Activated T-helper 2 cell treated with anti-CD3 and anti-CD28 coated beads, Interferon-gamma antibody, Interleukin-2, Interleukin-4, amounts not matched to agents 10 μg/mL and 5 μg/mL and 100 μg/mL, durations not matched to agents 14 hours and 24 hours and 36 hours (primary cell): ENCODE data around the gene SLC18A2. TPM values are rescaled to one million over a fixed set of nuclear protein-coding genes. Genes with fewer than 3 reads are reported as not detected.

Source experiments
- DNase-seq: peaks from one replicate; pipeline ENCODE4 v3.0.0; 2021; ENCODE audit warnings: low spot score
- H3K27ac Mint-ChIP-seq: one replicate; pipeline ENCODE4 v1.8.0; 2021; ENCODE audit warnings: mixed read lengths
- H3K27me3 Mint-ChIP-seq: one replicate; pipeline ENCODE4 v1.8.0; 2021; ENCODE audit warnings: low read depth, mixed read lengths
- H3K36me3 Mint-ChIP-seq: one replicate; pipeline ENCODE4 v1.8.0; 2021; ENCODE audit warnings: low read depth, mixed read lengths
- H3K4me1 Mint-ChIP-seq: one replicate; pipeline ENCODE4 v1.8.0; 2021; ENCODE audit warnings: low read depth, mixed read lengths
- H3K4me3 Mint-ChIP-seq: one replicate; pipeline ENCODE4 v1.8.0; 2021; ENCODE audit warnings: low read depth, mild to moderate bottlenecking, moderate library complexity, mixed read lengths
- H3K9me3 Mint-ChIP-seq: one replicate; pipeline ENCODE4 v1.8.0; 2021; ENCODE audit warnings: mixed read lengths
- intact Hi-C: fragments of 100-400 bp; cut with micrococcal nuclease; formaldehyde crosslinking; loops from one replicate; pipeline ENCODE4 v1.15.1; 2023
- total RNA-seq: library from RNA; stranded (reverse); gene quantifications from 2 replicates; pipeline ENCODE4 v1.2.3, GENCODE V29; 2022

The SLC18A2 gene
- total RNA-seq, 1 donor from 2014 or later, result not detected

DNA sequence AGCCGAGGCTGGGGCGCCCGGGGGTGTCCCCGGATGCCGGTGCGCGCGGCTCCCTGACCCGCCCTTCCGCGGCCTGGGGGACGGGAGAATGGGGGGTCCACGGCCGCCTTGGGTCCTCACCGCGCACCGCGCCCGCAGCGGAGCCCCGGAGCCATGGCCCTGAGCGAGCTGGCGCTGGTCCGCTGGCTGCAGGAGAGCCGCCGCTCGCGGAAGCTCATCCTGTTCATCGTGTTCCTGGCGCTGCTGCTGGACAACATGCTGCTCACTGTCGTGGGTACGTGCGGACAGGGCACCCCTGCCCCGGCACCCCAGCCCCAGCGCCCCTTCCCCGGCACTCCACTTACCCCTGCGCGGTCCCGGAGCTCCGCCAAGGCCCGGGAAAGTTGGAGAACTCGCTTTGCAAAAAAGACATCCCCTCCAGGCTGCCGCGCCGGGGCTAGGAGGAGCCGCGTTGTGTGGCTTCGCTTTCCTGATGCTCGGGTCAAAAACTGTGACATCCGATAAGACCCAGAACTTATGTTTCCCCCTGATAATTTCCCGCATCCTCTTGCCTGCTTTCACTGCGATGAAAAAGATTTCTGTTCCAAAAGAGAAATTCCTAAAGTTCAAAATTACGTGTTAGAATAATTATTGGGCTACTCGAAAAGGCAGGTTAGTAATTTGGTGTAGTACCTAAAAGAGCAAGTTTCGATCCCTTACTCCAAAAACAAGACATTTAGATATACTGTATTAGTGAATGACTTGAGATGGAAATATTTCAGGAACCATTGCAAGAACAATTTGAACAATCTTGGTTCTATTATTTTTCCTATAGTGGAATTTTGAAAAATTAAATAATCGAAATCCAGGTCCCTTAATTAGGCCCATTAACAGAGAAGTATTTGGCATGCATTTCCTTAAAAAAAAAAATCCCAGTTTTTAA is 888 bp downstream of the SLC18A2 start:
- Mint-ChIP-seq H3K4me3 (no peak overlapping the region), H3K27ac (no peak overlapping the region), H3K9me3 (no peaks in the 10 kb centered on the region), H3K4me1 (no peaks in the 10 kb centered on the region), H3K27me3 (peaks cover 33% of the 10 kb centered on the region), H3K36me3 (no peaks in the 10 kb centered on the region)
- intact Hi-C loops, result no loop called here
- DNase-seq, result no peak

DNA sequence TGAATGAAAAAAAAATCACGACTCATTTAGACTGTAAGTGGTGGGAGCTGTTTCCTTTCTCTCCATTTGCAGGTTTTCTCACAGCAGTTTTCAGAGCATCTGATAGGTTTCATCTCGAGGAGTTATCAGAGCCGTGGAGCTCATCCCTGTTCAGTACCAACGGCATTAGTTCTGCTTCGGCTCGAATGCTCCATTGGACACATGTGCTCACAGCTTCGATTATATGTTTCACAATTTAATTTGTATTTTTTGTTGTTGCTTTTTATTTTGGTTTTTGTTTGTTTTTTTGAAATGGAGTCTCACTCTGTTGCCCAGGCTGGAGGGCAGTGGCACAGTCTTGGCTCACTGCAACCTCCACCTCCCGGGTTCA is 1.5 kb downstream of the SLC18A2 start:
- no peak overlapping the region for H3K4me3 Mint-ChIP-seq
- no peaks in the 10 kb centered on the region for H3K9me3 Mint-ChIP-seq
- peaks cover 40% of the 10 kb centered on the region for H3K27me3 Mint-ChIP-seq
- intact Hi-C loops, result no loop called here
- no peaks in the 10 kb centered on the region for H3K4me1 Mint-ChIP-seq
- no peak for DNase-seq
- no peaks in the 10 kb centered on the region for H3K36me3 Mint-ChIP-seq
- no peak overlapping the region for H3K27ac Mint-ChIP-seq

DNA sequence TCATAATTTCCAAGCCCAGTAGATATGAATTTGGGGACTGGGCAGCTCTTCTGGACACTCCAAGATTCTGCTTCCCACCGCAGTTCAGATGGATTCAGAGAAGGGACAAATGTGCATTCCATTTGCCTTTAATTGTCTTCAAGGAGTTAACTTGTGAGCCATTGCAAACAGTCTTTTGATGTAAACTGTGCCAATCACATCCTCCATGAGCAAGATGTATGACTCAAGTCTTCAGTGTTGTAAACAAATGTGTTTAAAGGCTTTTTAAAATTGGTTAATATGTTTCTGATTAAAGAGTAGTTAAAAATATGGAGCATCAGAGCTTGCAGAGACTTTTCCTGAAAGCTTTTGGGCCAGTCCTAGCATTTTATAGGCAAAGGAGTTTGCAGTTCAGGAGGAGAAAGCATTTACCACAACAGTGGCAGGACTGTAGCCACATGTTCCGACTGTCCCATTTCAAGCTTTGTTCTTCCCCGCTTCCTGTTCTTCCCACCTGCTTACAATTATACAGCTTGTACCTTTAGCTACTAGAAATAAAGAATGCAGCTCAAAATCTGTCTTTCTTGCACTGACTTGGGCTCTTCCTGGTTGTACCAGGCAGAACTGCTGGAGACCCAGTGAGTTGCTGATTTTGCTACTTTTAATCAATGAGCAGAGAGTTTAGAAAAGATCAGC is 6.2 kb downstream of the SLC18A2 start:
- intact Hi-C loops, result no loop called here
- Mint-ChIP-seq H3K9me3 (no peaks in the 10 kb centered on the region), H3K27ac (no peak overlapping the region), H3K36me3 (no peaks in the 10 kb centered on the region), H3K27me3 (peaks cover 40% of the 10 kb centered on the region), H3K4me3 (no peak overlapping the region), H3K4me1 (peaks cover 5% of the 10 kb centered on the region)
- DNase-seq, result no peak

DNA sequence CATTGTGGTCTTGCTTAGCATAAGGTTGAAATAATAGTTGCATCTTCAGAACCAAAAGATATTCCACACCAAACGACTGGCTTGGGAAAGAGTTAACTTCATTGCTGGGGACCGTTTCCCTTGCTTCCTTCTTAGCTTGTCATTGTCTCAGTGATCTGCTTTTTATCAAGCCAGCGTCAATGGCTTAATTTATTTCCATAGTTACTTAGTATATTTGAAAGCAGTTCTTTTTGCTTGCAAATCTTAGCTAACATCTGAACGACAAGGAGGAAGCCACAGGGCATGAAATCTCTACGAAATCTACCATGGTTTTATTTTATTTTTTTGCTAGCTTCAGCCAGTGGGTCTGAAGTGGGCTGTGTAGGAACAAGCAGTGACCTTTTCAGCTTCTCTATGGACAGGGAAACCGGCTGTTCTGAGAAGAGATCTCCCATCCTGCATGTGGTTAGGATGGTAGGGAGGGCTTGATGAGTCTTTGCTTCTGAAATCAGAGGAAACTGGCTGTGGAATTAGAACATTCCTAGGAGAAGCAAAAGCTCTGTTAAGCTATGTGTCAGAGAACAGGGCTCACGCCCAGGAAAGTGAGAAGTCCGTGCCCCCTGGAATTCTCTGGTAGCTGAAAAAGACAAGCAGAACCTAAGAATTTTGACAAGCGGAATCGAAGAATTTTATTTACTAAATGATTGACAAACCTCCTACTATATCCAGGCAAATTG is 8.0 kb downstream of the SLC18A2 start:
- H3K9me3 Mint-ChIP-seq, result no peaks in the 10 kb centered on the region
- H3K4me3 Mint-ChIP-seq, result no peak overlapping the region
- no peaks in the 10 kb centered on the region for H3K36me3 Mint-ChIP-seq
- peaks cover 5% of the 10 kb centered on the region for H3K4me1 Mint-ChIP-seq
- no peak for DNase-seq
- H3K27ac Mint-ChIP-seq, result no peak overlapping the region
- intact Hi-C loops, result no loop called here
- H3K27me3 Mint-ChIP-seq, result peaks cover 26% of the 10 kb centered on the region

GRCh38 chr10:117249493-117250093 is 8.7 kb downstream of the SLC18A2 start:
- DNase-seq, result no peak
- no peak overlapping the region for H3K4me3 Mint-ChIP-seq
- H3K27ac Mint-ChIP-seq, result no peak overlapping the region
- intact Hi-C loops, result no loop called here
- no peaks in the 10 kb centered on the region for H3K9me3 Mint-ChIP-seq
- H3K27me3 Mint-ChIP-seq, result peaks cover 24% of the 10 kb centered on the region
- no peaks in the 10 kb centered on the region for H3K36me3 Mint-ChIP-seq
- H3K4me1 Mint-ChIP-seq, result peaks cover 5% of the 10 kb centered on the region

- no peak overlapping the region for H3K4me3 Mint-ChIP-seq
- peaks cover 22% of the 10 kb centered on the region for H3K27me3 Mint-ChIP-seq
- H3K27ac Mint-ChIP-seq, result no peak overlapping the region
- H3K9me3 Mint-ChIP-seq, result no peaks in the 10 kb centered on the region
- no peaks in the 10 kb centered on the region for H3K36me3 Mint-ChIP-seq
- DNase-seq, result no peak
- intact Hi-C loops, result no loop called here
- peaks cover 5% of the 10 kb centered on the region for H3K4me1 Mint-ChIP-seq
Observed at GRCh38 chr10:117250411-117250810, 9.5 kb downstream of the SLC18A2 start.

GRCh38 chr10:117253908-117254307 is 13.0 kb downstream of the SLC18A2 start:
- Mint-ChIP-seq H3K9me3 (no peaks in the 10 kb centered on the region), H3K27ac (no peak overlapping the region), H3K4me1 (peaks cover 3% of the 10 kb centered on the region), H3K27me3 (peaks cover 11% of the 10 kb centered on the region), H3K36me3 (no peaks in the 10 kb centered on the region), H3K4me3 (no peak overlapping the region)
- DNase-seq, result no peak
- intact Hi-C loops, result no loop called here

- Mint-ChIP-seq H3K4me3 (no peak overlapping the region), H3K27ac (no peak overlapping the region), H3K4me1 (peaks cover 3% of the 10 kb centered on the region), H3K36me3 (no peaks in the 10 kb centered on the region), H3K9me3 (no peaks in the 10 kb centered on the region), H3K27me3 (peaks cover 12% of the 10 kb centered on the region)
- intact Hi-C loops, result no loop called here
- DNase-seq, result no peak
Observed at GRCh38 chr10:117254338-117254737, 13.4 kb downstream of the SLC18A2 start.

DNA sequence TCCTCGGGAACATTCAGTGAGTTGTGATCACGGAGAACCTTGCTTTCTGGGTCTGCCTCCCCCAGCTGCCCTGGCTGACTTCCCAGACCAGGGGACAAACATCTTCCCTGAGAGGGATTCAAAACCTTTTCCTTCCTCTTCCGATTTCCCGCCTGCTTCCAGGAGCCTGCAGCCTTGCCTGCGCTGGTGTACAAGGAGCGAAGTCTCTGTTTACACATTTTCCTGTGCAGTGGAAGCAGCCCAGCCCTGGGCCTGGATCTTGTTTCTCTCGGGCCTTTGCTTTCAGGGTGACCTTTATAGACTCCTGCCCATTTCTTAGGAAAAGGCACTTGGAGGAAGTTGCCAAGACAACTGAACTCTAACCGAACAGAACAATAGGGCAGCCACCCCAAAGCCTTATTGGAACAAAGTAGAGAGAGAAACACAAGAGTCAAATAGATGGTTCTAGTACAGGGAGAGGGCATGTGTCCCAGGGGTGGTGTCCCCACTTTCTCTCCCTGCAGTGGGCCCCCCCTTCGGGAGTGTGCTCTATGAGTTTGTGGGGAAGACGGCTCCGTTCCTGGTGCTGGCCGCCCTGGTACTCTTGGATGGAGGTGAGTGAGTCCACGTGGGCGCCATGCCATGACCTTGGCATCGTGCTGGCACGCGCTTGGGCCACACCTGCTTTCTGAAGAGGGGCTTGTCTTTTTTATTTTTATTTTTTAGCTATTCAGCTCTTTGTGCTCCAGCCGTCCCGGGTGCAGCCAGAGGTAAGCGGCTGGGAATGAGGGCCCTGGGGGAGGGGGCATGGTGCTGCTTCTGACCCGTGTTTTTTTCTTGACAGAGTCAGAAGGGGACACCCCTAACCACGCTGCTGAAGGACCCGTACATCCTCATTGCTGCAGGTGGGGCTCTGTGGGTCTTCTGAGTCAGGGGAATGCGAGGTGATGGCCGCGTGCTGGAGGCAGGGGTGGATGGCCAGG is 14.1 kb downstream of the SLC18A2 start:
- Mint-ChIP-seq H3K9me3 (no peaks in the 10 kb centered on the region), H3K27ac (no peak overlapping the region), H3K4me1 (peaks cover 11% of the 10 kb centered on the region), H3K36me3 (no peaks in the 10 kb centered on the region), H3K27me3 (peaks cover 13% of the 10 kb centered on the region), H3K4me3 (no peak overlapping the region)
- DNase-seq, result no peak
- intact Hi-C loops, result no loop called here

DNA sequence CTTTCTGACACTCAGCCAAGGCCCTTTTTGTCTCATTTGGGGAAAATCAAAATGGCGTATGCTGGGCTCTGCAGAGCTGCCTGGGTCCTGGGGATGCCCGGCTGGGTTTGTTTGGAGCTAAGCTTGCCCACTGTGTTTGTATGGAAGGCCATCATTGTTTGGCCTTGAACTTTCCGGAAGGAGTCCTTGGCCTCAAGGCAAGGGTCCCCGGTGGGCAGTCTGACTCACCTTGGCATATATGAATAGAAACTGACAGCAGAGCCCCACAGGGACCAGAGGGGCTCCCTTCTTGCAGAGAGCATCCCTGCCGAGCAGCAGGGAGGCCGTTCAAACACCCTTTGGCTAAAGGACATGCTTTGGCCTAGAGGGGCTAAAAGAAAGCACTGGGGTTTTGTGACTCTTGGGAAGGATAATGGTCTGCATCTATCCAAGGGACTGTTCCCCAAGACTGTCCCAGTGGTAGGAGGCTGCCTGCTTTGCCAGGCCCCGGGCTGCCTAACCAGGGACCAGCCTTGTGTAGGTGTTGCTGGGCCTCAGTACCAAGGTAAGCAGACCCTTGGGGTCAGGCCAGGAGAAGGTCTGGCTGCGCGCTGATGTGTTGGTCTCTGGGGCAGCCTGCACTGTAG is 15.0 kb downstream of the SLC18A2 start:
- no peaks in the 10 kb centered on the region for H3K36me3 Mint-ChIP-seq
- DNase-seq, result no peak
- H3K4me1 Mint-ChIP-seq, result peaks cover 16% of the 10 kb centered on the region
- H3K27ac Mint-ChIP-seq, result no peak overlapping the region
- no peak overlapping the region for H3K4me3 Mint-ChIP-seq
- H3K9me3 Mint-ChIP-seq, result no peaks in the 10 kb centered on the region
- intact Hi-C loops, result no loop called here
- H3K27me3 Mint-ChIP-seq, result peaks cover 13% of the 10 kb centered on the region

DNA sequence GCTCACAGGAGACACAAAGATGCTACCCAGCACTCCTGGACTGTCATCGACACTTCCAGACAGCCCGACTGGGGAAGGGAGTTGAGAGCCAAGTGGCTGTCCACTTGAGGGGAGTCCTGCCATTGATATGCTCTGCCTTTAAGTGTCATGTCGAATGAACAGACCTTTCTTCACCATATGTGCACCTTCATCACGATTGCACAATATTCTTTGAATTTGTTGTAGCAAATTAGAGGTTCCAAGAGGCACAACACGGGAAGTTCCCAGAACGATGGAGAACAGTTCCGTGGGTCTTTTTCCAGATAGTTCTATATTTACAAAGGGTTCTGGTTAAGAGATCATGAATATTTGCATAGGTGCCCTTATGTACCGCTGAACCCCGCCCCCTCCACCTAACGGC is 16.0 kb downstream of the SLC18A2 start:
- Mint-ChIP-seq H3K27ac (no peak overlapping the region), H3K9me3 (no peaks in the 10 kb centered on the region), H3K4me1 (peaks cover 16% of the 10 kb centered on the region), H3K36me3 (no peaks in the 10 kb centered on the region), H3K4me3 (no peak overlapping the region), H3K27me3 (peaks cover 13% of the 10 kb centered on the region)
- no peak for DNase-seq
- intact Hi-C loops, result no loop called here
